HepG2 (cell line): ENCODE results near the gene PDLIM7. TPM values are rescaled to one million over a fixed set of nuclear protein-coding genes. Genes with fewer than 3 reads are reported as not detected.

Experiments used
- AHR ChIP-seq: IDR thresholded peaks from 2 replicates; pipeline ENCODE4 v1.6.1; 2018; ENCODE audit warnings: missing genetic modification reagents, missing compliant biosample characterization
- BCL6 ChIP-seq: IDR thresholded peaks from 2 replicates; pipeline ENCODE4 v1.6.1; 2016; ENCODE audit warnings: missing genetic modification reagents, missing compliant biosample characterization
- ELF3 ChIP-seq: IDR thresholded peaks from 2 replicates; pipeline ENCODE4 v1.6.1; 2016; ENCODE audit warnings: missing genetic modification reagents, missing compliant biosample characterization
- ESRRA ChIP-seq: sonication (generic); formaldehyde crosslinking; IDR thresholded peaks from 2 replicates; pipeline ENCODE4 v1.5.1; 2020; ENCODE audit warnings: mild to moderate bottlenecking, low read depth, missing genetic modification reagents
- HNRNPLL ChIP-seq: fragments of 200-400 bp; formaldehyde crosslinking; IDR thresholded peaks from 2 replicates; pipeline ENCODE4 v1.6.1; 2017; ENCODE audit warnings: mild to moderate bottlenecking, low read depth, low read length; ENCODE audit not compliant: poor library complexity, severe bottlenecking
- JDP2 ChIP-seq: sonication (generic); formaldehyde crosslinking; IDR thresholded peaks from 2 replicates; pipeline ENCODE4 v1.8.1; 2022; ENCODE audit warnings: missing genetic modification reagents, borderline replicate concordance
- KDM1A ChIP-seq: IDR thresholded peaks from 2 replicates; pipeline ENCODE4 v1.6.1; 2016; ENCODE audit warnings: missing compliant biosample characterization
- KLF6 ChIP-seq: IDR thresholded peaks from 2 replicates; pipeline ENCODE4 v1.8.0; 2016; ENCODE audit warnings: missing biosample characterization, missing genetic modification reagents
- RBAK ChIP-seq: sonication (generic); formaldehyde crosslinking; IDR thresholded peaks from 2 replicates; pipeline ENCODE4 v1.5.1; 2020; ENCODE audit warnings: mild to moderate bottlenecking, missing genetic modification reagents
- SETDB1 ChIP-seq: sonication (generic); formaldehyde crosslinking; IDR thresholded peaks from 2 replicates; pipeline ENCODE4 v1.5.1; 2020; ENCODE audit warnings: missing genetic modification reagents, mild to moderate bottlenecking, borderline replicate concordance
- SRSF1 ChIP-seq: fragments of 200-400 bp; formaldehyde crosslinking; optimal IDR thresholded peaks from 2 replicates; pipeline ENCODE3; 2017; ENCODE audit warnings: mild to moderate bottlenecking, low read depth, low read length, moderate library complexity
- TGIF2 ChIP-seq: IDR thresholded peaks from 2 replicates; pipeline ENCODE4 v1.6.1; 2016; ENCODE audit warnings: control low read depth, missing compliant biosample characterization
- YEATS4 ChIP-seq: sonication (generic); formaldehyde crosslinking; IDR thresholded peaks from 2 replicates; pipeline ENCODE4 v1.4.0; 2020; ENCODE audit warnings: missing genetic modification reagents, borderline replicate concordance
- ZBTB1 ChIP-seq: sonication (generic); formaldehyde crosslinking; IDR thresholded peaks from 2 replicates; pipeline ENCODE4 v1.4.0; 2020; ENCODE audit warnings: missing genetic modification reagents, borderline replicate concordance
- ZFP36 ChIP-seq: fragments of 150-350 bp; IDR thresholded peaks from 2 replicates; pipeline ENCODE4 v1.6.1; 2018; ENCODE audit warnings: borderline replicate concordance, low read length, low read depth; ENCODE audit not compliant: partially characterized antibody
- polyA plus RNA-seq, 8 experiments: library from polyadenylated mRNA; depleted of rRNA in 3 of 8; stranded (reverse) in 7 of 8; unstranded in 1 of 8; fragments of >200 nt; fragmentation: Illumina TruSeq in 4 of 8; extraction: Trizol in 4 of 8; gene quantifications; 2 replicates each; pipeline versions ENCODE4 v1.2.1 to v1.2.3, GENCODE V29; 2011 to 2016; ENCODE audit warnings: low read depth in 4 of 8, missing spikeins in 1 of 8, mixed read lengths in 1 of 8; ENCODE audit not compliant: insufficient read depth in 1 of 8
- total RNA-seq, 5 experiments: library from RNA; depleted of rRNA; stranded (reverse); fragments of >200 nt; fragmentation: Illumina TruSeq; extraction: Trizol; gene quantifications; 2 replicates each; pipeline ENCODE4 v1.2.3, GENCODE V29; 2016; ENCODE audit warnings: low read depth in 1 of 5
- TF ChIP-seq, protein P1 (sequence below): sonication (generic); formaldehyde crosslinking; IDR thresholded peaks from 2 replicates; pipeline ENCODE4 v1.5.1; 2020; ENCODE audit warnings: missing genetic modification reagents, mild to moderate bottlenecking, borderline replicate concordance
- TF ChIP-seq, protein P2 (sequence below): sonication (generic); formaldehyde crosslinking; IDR thresholded peaks from 2 replicates; pipeline ENCODE4 v1.5.1; 2020; ENCODE audit warnings: mild to moderate bottlenecking, missing genetic modification reagents
- TF ChIP-seq, protein P3 (sequence below): sonication (generic); formaldehyde crosslinking; IDR thresholded peaks from 2 replicates; pipeline ENCODE4 v1.5.0; 2020; ENCODE audit warnings: missing genetic modification reagents
- TF ChIP-seq, protein P4 (sequence below): sonication (generic); formaldehyde crosslinking; IDR thresholded peaks from 2 replicates; pipeline ENCODE4 v1.5.0; 2020; ENCODE audit warnings: missing genetic modification reagents, mild to moderate bottlenecking, borderline replicate concordance
- TF ChIP-seq, protein P5 (sequence below): sonication (generic); formaldehyde crosslinking; IDR thresholded peaks from 2 replicates; pipeline ENCODE4 v1.9.0; 2021; ENCODE audit warnings: missing genetic modification reagents, borderline replicate concordance

PDLIM7 gene
- total and polyA plus RNA-seq, 2 of the 13 experiments (the other 11 are each of a cell fraction or from before 2014, with no cell fraction given) = 21.1 to 31.3 TPM

DNA sequence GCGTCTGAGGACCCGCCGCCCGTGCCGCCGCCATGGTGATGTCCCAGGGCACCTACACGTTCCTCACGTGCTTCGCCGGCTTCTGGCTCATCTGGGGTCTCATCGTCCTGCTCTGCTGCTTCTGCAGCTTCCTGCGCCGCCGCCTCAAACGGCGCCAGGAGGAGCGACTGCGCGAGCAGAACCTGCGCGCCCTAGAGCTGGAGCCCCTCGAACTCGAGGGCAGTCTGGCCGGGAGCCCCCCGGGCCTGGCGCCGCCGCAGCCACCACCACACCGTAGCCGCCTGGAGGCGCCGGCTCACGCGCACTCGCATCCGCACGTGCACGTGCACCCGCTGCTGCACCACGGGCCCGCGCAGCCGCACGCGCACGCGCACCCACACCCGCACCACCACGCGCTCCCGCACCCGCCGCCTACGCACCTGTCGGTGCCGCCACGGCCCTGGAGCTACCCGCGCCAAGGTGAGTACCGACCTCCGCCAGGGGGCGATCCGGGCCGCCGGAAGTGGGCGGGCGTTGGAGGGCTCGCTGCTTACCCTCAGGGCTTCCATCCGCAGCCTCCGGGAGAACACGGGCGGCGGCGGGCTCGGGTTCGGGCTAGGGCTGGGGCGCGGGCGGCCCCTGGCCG, 42.3 kb downstream of the PDLIM7 start (continued):
- TF ChIP-seq, protein P1, sequence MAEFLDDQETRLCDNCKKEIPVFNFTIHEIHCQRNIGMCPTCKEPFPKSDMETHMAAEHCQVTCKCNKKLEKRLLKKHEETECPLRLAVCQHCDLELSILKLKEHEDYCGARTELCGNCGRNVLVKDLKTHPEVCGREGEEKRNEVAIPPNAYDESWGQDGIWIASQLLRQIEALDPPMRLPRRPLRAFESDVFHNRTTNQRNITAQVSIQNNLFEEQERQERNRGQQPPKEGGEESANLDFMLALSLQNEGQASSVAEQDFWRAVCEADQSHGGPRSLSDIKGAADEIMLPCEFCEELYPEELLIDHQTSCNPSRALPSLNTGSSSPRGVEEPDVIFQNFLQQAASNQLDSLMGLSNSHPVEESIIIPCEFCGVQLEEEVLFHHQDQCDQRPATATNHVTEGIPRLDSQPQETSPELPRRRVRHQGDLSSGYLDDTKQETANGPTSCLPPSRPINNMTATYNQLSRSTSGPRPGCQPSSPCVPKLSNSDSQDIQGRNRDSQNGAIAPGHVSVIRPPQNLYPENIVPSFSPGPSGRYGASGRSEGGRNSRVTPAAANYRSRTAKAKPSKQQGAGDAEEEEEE (CRISPR knock-in tag) = no peak
- TF ChIP-seq YEATS4 (CRISPR knock-in tag) = peak; percentile 76
- peak; percentile 79; the same call in 1 of the 2 replicates for TF ChIP-seq TGIF2 (CRISPR knock-in tag)
- TF ChIP-seq SETDB1 = no peak
- TF ChIP-seq ZFP36 = no peak
- TF ChIP-seq ZBTB1 (CRISPR knock-in tag) = peak; percentile 98
- TF ChIP-seq SRSF1 = no peak
- TF ChIP-seq KDM1A (CRISPR knock-in tag) = no peak; the same call in 1 of the 2 replicates
- TF ChIP-seq HNRNPLL = peak; percentile 95
- TF ChIP-seq RBAK (CRISPR knock-in tag) = no peak
- no peak; the same call in 1 of the 2 replicates for TF ChIP-seq JDP2
- TF ChIP-seq, protein P2, sequence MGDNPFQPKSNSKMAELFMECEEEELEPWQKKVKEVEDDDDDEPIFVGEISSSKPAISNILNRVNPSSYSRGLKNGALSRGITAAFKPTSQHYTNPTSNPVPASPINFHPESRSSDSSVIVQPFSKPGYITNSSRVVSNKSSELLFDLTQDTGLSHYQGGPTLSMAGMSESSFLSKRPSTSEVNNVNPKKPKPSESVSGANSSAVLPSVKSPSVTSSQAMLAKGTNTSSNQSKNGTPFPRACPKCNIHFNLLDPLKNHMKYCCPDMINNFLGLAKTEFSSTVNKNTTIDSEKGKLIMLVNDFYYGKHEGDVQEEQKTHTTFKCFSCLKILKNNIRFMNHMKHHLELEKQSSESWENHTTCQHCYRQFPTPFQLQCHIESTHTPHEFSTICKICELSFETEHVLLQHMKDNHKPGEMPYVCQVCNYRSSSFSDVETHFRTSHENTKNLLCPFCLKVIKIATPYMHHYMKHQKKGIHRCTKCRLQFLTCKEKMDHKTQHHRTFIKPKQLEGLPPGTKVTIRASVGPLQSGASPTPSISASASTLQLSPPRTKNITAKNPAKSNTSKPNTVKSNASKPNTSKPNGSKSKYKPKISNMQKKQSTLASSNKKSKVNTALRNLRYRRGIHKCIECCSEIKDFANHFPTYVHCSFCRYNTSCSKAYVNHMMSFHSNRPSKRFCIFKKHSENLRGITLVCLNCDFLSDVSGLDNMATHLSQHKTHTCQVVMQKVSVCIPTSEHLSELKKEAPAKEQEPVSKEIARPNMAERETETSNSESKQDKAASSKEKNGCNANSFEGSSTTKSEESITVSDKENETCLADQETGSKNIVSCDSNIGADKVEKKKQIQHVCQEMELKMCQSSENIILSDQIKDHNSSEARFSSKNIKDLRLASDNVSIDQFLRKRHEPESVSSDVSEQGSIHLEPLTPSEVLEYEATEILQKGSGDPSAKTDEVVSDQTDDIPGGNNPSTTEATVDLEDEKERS (CRISPR knock-in tag) = 0 out of 2 replicates have a peak, but pooled peaks have one; percentile 17
- no peak for TF ChIP-seq BCL6 (CRISPR knock-in tag)
- no peak for TF ChIP-seq KLF6 (CRISPR knock-in tag)
- no peak for TF ChIP-seq AHR (CRISPR knock-in tag)
- TF ChIP-seq, protein P3, sequence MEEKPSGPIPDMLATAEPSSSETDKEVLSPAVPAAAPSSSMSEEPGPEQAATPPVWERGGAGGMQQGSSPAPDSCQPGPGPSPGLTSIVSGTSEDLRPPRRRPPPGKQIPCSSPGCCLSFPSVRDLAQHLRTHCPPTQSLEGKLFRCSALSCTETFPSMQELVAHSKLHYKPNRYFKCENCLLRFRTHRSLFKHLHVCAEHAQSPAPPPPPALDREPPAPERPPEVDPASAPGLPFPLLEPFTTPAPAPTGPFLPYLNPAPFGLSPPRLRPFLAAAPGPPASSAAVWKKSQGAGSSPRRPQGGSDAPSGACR (CRISPR knock-in tag) = no peak
- TF ChIP-seq, protein P4, sequence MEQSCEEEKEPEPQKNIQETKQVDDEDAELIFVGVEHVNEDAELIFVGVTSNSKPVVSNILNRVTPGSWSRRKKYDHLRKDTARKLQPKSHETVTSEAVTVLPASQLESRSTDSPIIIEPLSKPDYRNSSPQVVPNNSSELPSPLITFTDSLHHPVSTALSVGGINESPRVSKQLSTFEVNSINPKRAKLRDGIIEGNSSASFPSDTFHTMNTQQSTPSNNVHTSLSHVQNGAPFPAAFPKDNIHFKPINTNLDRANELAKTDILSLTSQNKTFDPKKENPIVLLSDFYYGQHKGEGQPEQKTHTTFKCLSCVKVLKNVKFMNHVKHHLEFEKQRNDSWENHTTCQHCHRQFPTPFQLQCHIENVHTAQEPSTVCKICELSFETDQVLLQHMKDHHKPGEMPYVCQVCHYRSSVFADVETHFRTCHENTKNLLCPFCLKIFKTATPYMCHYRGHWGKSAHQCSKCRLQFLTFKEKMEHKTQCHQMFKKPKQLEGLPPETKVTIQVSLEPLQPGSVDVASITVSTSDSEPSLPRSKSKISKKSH = no peak
- TF ChIP-seq, protein P5, sequence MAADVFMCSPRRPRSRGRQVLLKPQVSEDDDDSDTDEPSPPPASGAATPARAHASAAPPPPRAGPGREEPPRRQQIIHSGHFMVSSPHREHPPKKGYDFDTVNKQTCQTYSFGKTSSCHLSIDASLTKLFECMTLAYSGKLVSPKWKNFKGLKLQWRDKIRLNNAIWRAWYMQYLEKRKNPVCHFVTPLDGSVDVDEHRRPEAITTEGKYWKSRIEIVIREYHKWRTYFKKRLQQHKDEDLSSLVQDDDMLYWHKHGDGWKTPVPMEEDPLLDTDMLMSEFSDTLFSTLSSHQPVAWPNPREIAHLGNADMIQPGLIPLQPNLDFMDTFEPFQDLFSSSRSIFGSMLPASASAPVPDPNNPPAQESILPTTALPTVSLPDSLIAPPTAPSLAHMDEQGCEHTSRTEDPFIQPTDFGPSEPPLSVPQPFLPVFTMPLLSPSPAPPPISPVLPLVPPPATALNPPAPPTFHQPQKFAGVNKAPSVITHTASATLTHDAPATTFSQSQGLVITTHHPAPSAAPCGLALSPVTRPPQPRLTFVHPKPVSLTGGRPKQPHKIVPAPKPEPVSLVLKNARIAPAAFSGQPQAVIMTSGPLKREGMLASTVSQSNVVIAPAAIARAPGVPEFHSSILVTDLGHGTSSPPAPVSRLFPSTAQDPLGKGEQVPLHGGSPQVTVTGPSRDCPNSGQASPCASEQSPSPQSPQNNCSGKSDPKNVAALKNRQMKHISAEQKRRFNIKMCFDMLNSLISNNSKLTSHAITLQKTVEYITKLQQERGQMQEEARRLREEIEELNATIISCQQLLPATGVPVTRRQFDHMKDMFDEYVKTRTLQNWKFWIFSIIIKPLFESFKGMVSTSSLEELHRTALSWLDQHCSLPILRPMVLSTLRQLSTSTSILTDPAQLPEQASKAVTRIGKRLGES (CRISPR knock-in tag) = no peak
- peak; percentile 67 for TF ChIP-seq ELF3 (CRISPR knock-in tag)
- peak; percentile 67 for TF ChIP-seq ESRRA (CRISPR knock-in tag)
